K562 (cell line): ENCODE measurements around the gene HOXB6. TPM values are rescaled to one million over a fixed set of nuclear protein-coding genes. Genes with fewer than 3 reads are reported as not detected.

Experiments used
- FOSL1 ChIP-seq: fragments of 200-800 bp; sonication (Bioruptor generic); conservative IDR thresholded peaks from 2 replicates; pipeline ENCODE4 v1.6.1; 2016; ENCODE audit warnings: missing genetic modification characterization, missing compliant biosample characterization
- MEIS2 ChIP-seq: fragments of 450-650 bp; IDR thresholded peaks from 2 replicates; pipeline ENCODE4 v1.6.1; 2014; ENCODE audit warnings: mild to moderate bottlenecking; ENCODE audit not compliant: partially characterized antibody
- MYC ChIP-seq, 2 experiments: fragments of 250-450 bp in 1 of 2; sonication (Bioruptor Pico) in 1 of 2; IDR thresholded peaks; 2 replicates each; pipeline versions ENCODE4 v1.5.1 to v1.6.1; 2012 to 2021; ENCODE audit warnings: low read depth in 2 of 2, borderline replicate concordance in 1 of 2, improper control_type of control experiment in 1 of 2, low read length in 1 of 2, mild to moderate bottlenecking in 1 of 2, moderate library complexity in 1 of 2
- POLR2G ChIP-seq: fragments of 200-400 bp; formaldehyde crosslinking; IDR thresholded peaks from 2 replicates; pipeline ENCODE4 v1.6.1; 2017; ENCODE audit warnings: low read depth, mild to moderate bottlenecking, antibody characterized with exemption, low read length, moderate library complexity
- RAD21 ChIP-seq, 2 experiments: fragments of 250-450 bp in 1 of 2; fragments of 450-650 bp in 1 of 2; sonication (Bioruptor Pico) in 1 of 2; formaldehyde crosslinking in 1 of 2; IDR thresholded peaks in 1 of 2; conservative IDR thresholded peaks in 1 of 2; 2 replicates each; pipeline versions ENCODE4 v1.4.0 to v1.8.0; 2020 to 2022; ENCODE audit warnings: mild to moderate bottlenecking in 2 of 2, moderate library complexity in 1 of 2
- RBFOX2 ChIP-seq: fragments of 200-400 bp; formaldehyde crosslinking; IDR thresholded peaks from 2 replicates; pipeline ENCODE4 v1.6.1; 2017; ENCODE audit warnings: low read depth, mild to moderate bottlenecking, low read length, moderate library complexity
- ZNF12 ChIP-seq: sonication (generic); formaldehyde crosslinking; IDR thresholded peaks from 2 replicates; pipeline ENCODE4 v1.4.0; 2020; ENCODE audit warnings: mild to moderate bottlenecking, missing genetic modification reagents
- ZNF124 ChIP-seq: sonication (generic); formaldehyde crosslinking; IDR thresholded peaks from 2 replicates; pipeline ENCODE4 v1.8.1; 2022; ENCODE audit warnings: missing genetic modification reagents
- ZSCAN32 ChIP-seq: fragments of 450-650 bp; formaldehyde crosslinking; IDR thresholded peaks from 2 replicates; pipeline ENCODE4 v1.4.0; 2020; ENCODE audit warnings: mild to moderate bottlenecking, moderate library complexity
- polyA plus RNA-seq, 8 experiments: library from polyadenylated mRNA; depleted of rRNA in 4 of 8; stranded (reverse) in 5 of 8; unstranded in 3 of 8; fragments of >200 nt; fragmentation: Nextera tagmentation in 2 of 8; fragmentation: Illumina TruSeq in 1 of 8; extraction: Ambion mirVana in 2 of 8; extraction: Trizol in 1 of 8; gene quantifications; 2 replicates each; pipeline versions ENCODE4 v1.2.1 to v1.2.3, GENCODE V29; 2011 to 2014; ENCODE audit warnings: inconsistent platforms in 1 of 8, missing spikeins in 1 of 8
- total RNA-seq, 7 experiments: library from RNA; depleted of rRNA in 6 of 7; stranded (reverse); fragments of >200 nt in 6 of 7; fragmentation: Illumina TruSeq in 2 of 7; extraction: Trizol in 2 of 7; gene quantifications; 2 replicates each; pipeline versions ENCODE4 v1.2.1 to v1.2.3, GENCODE V29; 2011 to 2021; ENCODE audit warnings: low replicate concordance in 1 of 7
- TF ChIP-seq, protein P1 (sequence below): fragments of 450-650 bp; IDR thresholded peaks from 2 replicates; pipeline ENCODE4 v1.6.1; 2016; ENCODE audit warnings: low read depth, mild to moderate bottlenecking, moderate library complexity
- TF ChIP-seq, protein P2 (sequence below), 2 experiments: fragments of 450-650 bp in 1 of 2; IDR thresholded peaks; 2 replicates each; pipeline ENCODE4 v1.6.1; 2011 to 2017; ENCODE audit warnings: low read depth in 2 of 2, antibody characterized with exemption in 1 of 2, borderline replicate concordance in 1 of 2, low read length in 1 of 2, mild to moderate bottlenecking in 1 of 2, mixed read lengths in 1 of 2; ENCODE audit not compliant: control insufficient read depth in 1 of 2
- TF ChIP-seq, protein P3 (sequence below): fragments of 250-450 bp; sonication (Bioruptor Pico); IDR thresholded peaks from 2 replicates; pipeline ENCODE4 v1.5.0; 2021
- TF ChIP-seq, protein P4 (sequence below): fragments of 250-450 bp; sonication (Bioruptor Pico); IDR thresholded peaks from 2 replicates; pipeline ENCODE4 v1.8.0; 2021; ENCODE audit warnings: moderate library complexity, mild to moderate bottlenecking, inconsistent platforms
- TF ChIP-seq, protein P5 (sequence below): fragments of 450-650 bp; IDR thresholded peaks from 2 replicates; pipeline ENCODE4 v1.6.1; 2016
- TF ChIP-seq, protein P6 (sequence below): fragments of 450-650 bp; IDR thresholded peaks from 2 replicates; pipeline ENCODE4 v1.6.1; 2016; ENCODE audit warnings: missing biosample characterization, missing genetic modification characterization

The HOXB6 gene
- total and polyA plus RNA-seq, 9 of the 15 experiments (the other 6 are each of a cell fraction or from before 2014, with no cell fraction given) = 1.2 to 14.8 (median 4.9) TPM

DNA sequence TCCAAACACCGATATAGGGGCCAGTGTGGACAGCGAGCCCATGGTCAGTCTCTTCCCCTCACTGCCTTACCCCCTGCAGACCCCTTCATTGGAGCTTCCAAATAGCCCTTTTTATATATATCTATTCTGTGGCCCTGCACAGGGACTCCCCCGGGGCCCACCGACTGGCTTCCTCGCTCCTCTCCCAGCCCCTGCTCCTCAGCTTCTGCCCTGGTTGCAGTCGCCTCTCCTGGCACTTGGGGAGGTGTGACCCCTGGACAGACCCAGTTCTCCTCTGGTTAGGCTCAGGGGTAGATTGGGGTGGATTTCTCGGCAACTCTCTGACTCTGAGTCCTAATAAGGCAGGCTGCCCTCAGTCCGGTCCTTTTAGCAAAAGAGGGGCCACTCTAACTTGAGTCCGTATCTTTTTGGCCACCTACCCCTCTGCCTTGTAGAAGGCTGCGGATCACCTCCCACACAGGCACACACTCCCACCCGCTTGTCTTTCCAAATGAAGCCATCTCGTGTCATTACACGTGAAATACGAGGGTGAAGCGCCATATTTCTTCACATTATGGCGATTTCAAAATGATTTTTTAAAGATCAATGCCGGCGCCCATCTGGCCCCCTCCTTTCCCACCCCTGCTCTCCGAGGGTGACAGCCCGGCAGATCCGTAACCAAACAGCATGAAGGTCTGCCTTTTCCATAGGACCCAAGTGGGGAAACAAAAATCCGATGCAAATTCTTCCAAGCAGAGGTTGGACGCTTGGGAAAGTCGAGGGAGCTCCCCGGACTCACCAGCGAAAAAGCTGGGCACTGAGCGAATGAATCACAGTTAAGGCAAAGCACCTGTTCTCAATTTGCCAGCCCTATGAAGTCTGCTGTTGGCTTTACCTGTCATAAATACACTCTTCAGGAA is 23.1 kb upstream of the HOXB6 start (continued):
- TF ChIP-seq ZSCAN32 (CRISPR knock-in tag) (no peak), MEIS2 (peak; percentile 47), FOSL1 (tag) (no peak), ZNF124 (no peak), RAD21 (CRISPR knock-in tag; conservative IDR thresholded peaks at IDR 0.05 in 1 of 2, IDR thresholded peaks at IDR 0.05 in 1 of 2) (no peak), MYC (IDR thresholded peaks at IDR 0.05; ENCODE audit: low read depth, low read length) (no peak), MYC (CRISPR knock-in tag; IDR thresholded peaks at IDR 0.05; ENCODE audit: borderline replicate concordance, low read depth) (no peak), RBFOX2 (peak; percentile 41; the same call in 1 of the 2 replicates), ZNF12 (peak; percentile 37; the same call in 1 of the 2 replicates), POLR2G (peak; percentile 46; the same call in 1 of the 2 replicates)
- TF ChIP-seq, protein P1, sequence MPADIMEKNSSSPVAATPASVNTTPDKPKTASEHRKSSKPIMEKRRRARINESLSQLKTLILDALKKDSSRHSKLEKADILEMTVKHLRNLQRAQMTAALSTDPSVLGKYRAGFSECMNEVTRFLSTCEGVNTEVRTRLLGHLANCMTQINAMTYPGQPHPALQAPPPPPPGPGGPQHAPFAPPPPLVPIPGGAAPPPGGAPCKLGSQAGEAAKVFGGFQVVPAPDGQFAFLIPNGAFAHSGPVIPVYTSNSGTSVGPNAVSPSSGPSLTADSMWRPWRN = no peak
- TF ChIP-seq, protein P2, sequence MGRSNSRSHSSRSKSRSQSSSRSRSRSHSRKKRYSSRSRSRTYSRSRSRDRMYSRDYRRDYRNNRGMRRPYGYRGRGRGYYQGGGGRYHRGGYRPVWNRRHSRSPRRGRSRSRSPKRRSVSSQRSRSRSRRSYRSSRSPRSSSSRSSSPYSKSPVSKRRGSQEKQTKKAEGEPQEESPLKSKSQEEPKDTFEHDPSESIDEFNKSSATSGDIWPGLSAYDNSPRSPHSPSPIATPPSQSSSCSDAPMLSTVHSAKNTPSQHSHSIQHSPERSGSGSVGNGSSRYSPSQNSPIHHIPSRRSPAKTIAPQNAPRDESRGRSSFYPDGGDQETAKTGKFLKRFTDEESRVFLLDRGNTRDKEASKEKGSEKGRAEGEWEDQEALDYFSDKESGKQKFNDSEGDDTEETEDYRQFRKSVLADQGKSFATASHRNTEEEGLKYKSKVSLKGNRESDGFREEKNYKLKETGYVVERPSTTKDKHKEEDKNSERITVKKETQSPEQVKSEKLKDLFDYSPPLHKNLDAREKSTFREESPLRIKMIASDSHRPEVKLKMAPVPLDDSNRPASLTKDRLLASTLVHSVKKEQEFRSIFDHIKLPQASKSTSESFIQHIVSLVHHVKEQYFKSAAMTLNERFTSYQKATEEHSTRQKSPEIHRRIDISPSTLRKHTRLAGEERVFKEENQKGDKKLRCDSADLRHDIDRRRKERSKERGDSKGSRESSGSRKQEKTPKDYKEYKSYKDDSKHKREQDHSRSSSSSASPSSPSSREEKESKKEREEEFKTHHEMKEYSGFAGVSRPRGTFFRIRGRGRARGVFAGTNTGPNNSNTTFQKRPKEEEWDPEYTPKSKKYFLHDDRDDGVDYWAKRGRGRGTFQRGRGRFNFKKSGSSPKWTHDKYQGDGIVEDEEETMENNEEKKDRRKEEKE (IDR thresholded peaks at IDR 0.05; ENCODE audit: borderline replicate concordance in 1 of 2, control insufficient read depth in 1 of 2, low read depth in 2 of 2, low read length in 1 of 2) = no peak
- TF ChIP-seq, protein P3, sequence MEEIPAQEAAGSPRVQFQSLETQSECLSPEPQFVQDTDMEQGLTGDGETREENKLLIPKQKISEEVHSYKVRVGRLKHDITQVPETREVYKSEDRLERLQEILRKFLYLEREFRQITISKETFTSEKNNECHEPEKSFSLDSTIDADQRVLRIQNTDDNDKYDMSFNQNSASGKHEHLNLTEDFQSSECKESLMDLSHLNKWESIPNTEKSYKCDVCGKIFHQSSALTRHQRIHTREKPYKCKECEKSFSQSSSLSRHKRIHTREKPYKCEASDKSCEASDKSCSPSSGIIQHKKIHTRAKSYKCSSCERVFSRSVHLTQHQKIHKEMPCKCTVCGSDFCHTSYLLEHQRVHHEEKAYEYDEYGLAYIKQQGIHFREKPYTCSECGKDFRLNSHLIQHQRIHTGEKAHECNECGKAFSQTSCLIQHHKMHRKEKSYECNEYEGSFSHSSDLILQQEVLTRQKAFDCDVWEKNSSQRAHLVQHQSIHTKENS (CRISPR knock-in tag) = no peak
- TF ChIP-seq, protein P4, sequence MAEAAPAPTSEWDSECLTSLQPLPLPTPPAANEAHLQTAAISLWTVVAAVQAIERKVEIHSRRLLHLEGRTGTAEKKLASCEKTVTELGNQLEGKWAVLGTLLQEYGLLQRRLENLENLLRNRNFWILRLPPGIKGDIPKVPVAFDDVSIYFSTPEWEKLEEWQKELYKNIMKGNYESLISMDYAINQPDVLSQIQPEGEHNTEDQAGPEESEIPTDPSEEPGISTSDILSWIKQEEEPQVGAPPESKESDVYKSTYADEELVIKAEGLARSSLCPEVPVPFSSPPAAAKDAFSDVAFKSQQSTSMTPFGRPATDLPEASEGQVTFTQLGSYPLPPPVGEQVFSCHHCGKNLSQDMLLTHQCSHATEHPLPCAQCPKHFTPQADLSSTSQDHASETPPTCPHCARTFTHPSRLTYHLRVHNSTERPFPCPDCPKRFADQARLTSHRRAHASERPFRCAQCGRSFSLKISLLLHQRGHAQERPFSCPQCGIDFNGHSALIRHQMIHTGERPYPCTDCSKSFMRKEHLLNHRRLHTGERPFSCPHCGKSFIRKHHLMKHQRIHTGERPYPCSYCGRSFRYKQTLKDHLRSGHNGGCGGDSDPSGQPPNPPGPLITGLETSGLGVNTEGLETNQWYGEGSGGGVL (CRISPR knock-in tag) = no peak
- TF ChIP-seq, protein P5, sequence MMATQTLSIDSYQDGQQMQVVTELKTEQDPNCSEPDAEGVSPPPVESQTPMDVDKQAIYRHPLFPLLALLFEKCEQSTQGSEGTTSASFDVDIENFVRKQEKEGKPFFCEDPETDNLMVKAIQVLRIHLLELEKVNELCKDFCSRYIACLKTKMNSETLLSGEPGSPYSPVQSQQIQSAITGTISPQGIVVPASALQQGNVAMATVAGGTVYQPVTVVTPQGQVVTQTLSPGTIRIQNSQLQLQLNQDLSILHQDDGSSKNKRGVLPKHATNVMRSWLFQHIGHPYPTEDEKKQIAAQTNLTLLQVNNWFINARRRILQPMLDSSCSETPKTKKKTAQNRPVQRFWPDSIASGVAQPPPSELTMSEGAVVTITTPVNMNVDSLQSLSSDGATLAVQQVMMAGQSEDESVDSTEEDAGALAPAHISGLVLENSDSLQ = peak; percentile 34; the same call in 1 of the 2 replicates
- TF ChIP-seq, protein P6, sequence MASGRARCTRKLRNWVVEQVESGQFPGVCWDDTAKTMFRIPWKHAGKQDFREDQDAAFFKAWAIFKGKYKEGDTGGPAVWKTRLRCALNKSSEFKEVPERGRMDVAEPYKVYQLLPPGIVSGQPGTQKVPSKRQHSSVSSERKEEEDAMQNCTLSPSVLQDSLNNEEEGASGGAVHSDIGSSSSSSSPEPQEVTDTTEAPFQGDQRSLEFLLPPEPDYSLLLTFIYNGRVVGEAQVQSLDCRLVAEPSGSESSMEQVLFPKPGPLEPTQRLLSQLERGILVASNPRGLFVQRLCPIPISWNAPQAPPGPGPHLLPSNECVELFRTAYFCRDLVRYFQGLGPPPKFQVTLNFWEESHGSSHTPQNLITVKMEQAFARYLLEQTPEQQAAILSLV = no peak
